ENCODE results near the gene SLC39A2.
A peak's percentile ranks its signal among the peaks of the same experiment; 100 is the strongest.
"Not testable (repeated sequence)": the region's sequence is repeated elsewhere in the genome, so short reads cannot be mapped to it uniquely, and the experiment has no call there.

The SLC39A2 gene

GRCh38 chr14:21040941-21041340, 41.8 kb downstream of the SLC39A2 start:
- not testable (repeated sequence) for H4K8ac ChIP-seq (ENCODE audit: low read depth, low read length); H3K4ac ChIP-seq (ENCODE audit: low read depth, low read length); DNase-seq; H4K5ac ChIP-seq (ENCODE audit: low read length); H3K27me3 ChIP-seq (ENCODE audit: insufficient read depth, low read length, poor library complexity); H2BK120ac ChIP-seq (ENCODE audit: low read depth, low read length); H2BK5ac ChIP-seq (ENCODE audit: low read length); H3K27ac ChIP-seq (ENCODE audit: low read depth, low read length); H3K79me1 ChIP-seq (ENCODE audit: low read length); H3K36me3 ChIP-seq (ENCODE audit: control insufficient read depth, insufficient read depth, low read length); H3K18ac ChIP-seq (ENCODE audit: low read length); H3K4me1 ChIP-seq (ENCODE audit: control insufficient read depth, low read depth, low read length); H3K56ac ChIP-seq (ENCODE audit: low read length); H3K79me2 ChIP-seq (ENCODE audit: control insufficient read depth, insufficient read depth, low read length); H3K23ac ChIP-seq (ENCODE audit: low read length); H2BK15ac ChIP-seq (replicated peaks; ENCODE audit: low read depth); H3K4me3 ChIP-seq (ENCODE audit: low read length); H2AK5ac ChIP-seq (ENCODE audit: low read length); H3K4me2 ChIP-seq (ENCODE audit: low read length); H3K9ac ChIP-seq (ENCODE audit: low read length)
- WGBS (ENCODE audit: extremely low coverage, insufficient coverage, low lambda C conversion rate) = no CpG with 5 or more reads among the region's 3 CpGs

DNA sequence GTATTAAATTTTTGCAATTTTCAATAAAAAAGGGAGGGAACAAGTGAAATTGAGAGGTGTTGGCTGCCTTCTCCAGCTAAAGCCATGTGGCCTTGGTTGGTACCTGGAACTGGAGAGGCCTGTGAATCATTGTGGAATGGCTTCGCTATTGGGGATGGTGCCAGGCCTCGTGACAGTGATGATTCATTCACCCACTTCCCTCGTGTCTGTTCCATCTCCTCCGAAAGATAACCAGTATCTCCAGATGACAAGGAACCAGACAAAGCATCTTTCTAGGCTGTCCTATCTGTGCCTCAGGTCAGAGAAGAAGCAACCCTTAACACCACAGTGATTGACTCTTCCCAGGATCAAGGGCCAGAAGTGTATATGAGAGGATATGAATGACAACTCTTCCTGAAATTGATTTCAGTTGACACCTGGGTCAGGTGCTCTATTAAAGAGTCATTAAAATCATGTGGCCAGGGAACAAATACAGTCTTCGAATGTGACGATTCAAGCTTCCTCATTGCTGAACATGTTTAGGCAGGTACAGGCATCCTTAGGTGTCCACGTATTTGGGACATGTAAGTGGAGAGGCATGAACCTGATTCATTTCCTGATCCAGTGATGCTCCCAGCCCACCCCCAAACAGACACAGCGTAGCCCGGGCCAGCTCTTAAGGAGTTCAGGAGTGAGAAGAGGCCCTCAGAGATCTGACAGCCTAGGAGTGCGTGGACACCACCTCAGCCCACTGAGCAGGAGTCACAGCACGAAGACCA, 42.8 kb downstream of the SLC39A2 start, which contains the start of gene RNASE7:
Gene RNASE7 (plus strand): TSS at position 687 of the 758 bp plus-strand sequence. CDS start 631 bp downstream, outside the sequence.
- no peaks in the 10 kb centered on the region for H3K79me2 ChIP-seq (ENCODE audit: control insufficient read depth, insufficient read depth, low read length)
- peaks cover 5% of the 10 kb centered on the region for H3K4me1 ChIP-seq (ENCODE audit: control insufficient read depth, low read depth, low read length)
- H2BK120ac ChIP-seq (ENCODE audit: low read depth, low read length) = no peak within 1 kb of the TSS
- no peaks in the 10 kb centered on the region for H3K27me3 ChIP-seq (ENCODE audit: insufficient read depth, low read length, poor library complexity)
- no peak within 1 kb of the TSS for H2AK5ac ChIP-seq (ENCODE audit: low read length)
- no peak within 1 kb of the TSS for H4K5ac ChIP-seq (ENCODE audit: low read length)
- no peak within 1 kb of the TSS for H3K27ac ChIP-seq (ENCODE audit: low read depth, low read length)
- H3K36me3 ChIP-seq (ENCODE audit: control insufficient read depth, insufficient read depth, low read length) = no peaks in the 10 kb centered on the region
- DNase-seq = no peak
- no peak within 1 kb of the TSS for H3K23ac ChIP-seq (ENCODE audit: low read length)
- no peak within 1 kb of the TSS for H3K56ac ChIP-seq (ENCODE audit: low read length)
- no peak within 1 kb of the TSS for H3K4me2 ChIP-seq (ENCODE audit: low read length)
- no peaks in the 10 kb centered on the region for H3K79me1 ChIP-seq (ENCODE audit: low read length)
- no peak within 1 kb of the TSS for H3K9ac ChIP-seq (ENCODE audit: low read length)
- H3K18ac ChIP-seq (ENCODE audit: low read length) = no peak within 1 kb of the TSS
- H3K4ac ChIP-seq (ENCODE audit: low read depth, low read length) = no peak within 1 kb of the TSS
- no CpG with 5 or more reads among the region's 11 CpGs for WGBS (ENCODE audit: extremely low coverage, insufficient coverage, low lambda C conversion rate)
- no peak within 1 kb of the TSS for H2BK15ac ChIP-seq (replicated peaks; ENCODE audit: low read depth)
- no peak within 1 kb of the TSS for H2BK5ac ChIP-seq (ENCODE audit: low read length)
- no peak within 1 kb of the TSS for H4K8ac ChIP-seq (ENCODE audit: low read depth, low read length)
- no peak within 1 kb of the TSS for H3K4me3 ChIP-seq (ENCODE audit: low read length)

- Histone ChIP-seq H2AK5ac (ENCODE audit: low read length) (no peak overlapping the region), H2BK120ac (ENCODE audit: low read depth, low read length) (no peak overlapping the region), H4K8ac (ENCODE audit: low read depth, low read length) (no peak overlapping the region), H3K18ac (ENCODE audit: low read length) (no peak overlapping the region), H4K5ac (ENCODE audit: low read length) (no peak overlapping the region), H2BK15ac (replicated peaks; ENCODE audit: low read depth) (no peak overlapping the region), H3K4me1 (ENCODE audit: control insufficient read depth, low read depth, low read length) (peaks cover 5% of the 10 kb centered on the region), H3K79me1 (ENCODE audit: low read length) (no peaks in the 10 kb centered on the region), H2BK5ac (ENCODE audit: low read length) (no peak overlapping the region), H3K4ac (ENCODE audit: low read depth, low read length) (no peak overlapping the region), H3K23ac (ENCODE audit: low read length) (no peak overlapping the region), H3K9ac (ENCODE audit: low read length) (no peak overlapping the region), H3K27ac (ENCODE audit: low read depth, low read length) (no peak overlapping the region), H3K4me3 (ENCODE audit: low read length) (no peak overlapping the region), H3K56ac (ENCODE audit: low read length) (no peak overlapping the region), H3K27me3 (ENCODE audit: insufficient read depth, low read length, poor library complexity) (no peaks in the 10 kb centered on the region), H3K4me2 (ENCODE audit: low read length) (no peak overlapping the region), H3K79me2 (ENCODE audit: control insufficient read depth, insufficient read depth, low read length) (no peaks in the 10 kb centered on the region), H3K36me3 (ENCODE audit: control insufficient read depth, insufficient read depth, low read length) (no peaks in the 10 kb centered on the region)
- no peak for DNase-seq
- no CpG with 5 or more reads among the region's 8 CpGs for WGBS (ENCODE audit: extremely low coverage, insufficient coverage, low lambda C conversion rate)
These were observed 43.8 kb downstream of the SLC39A2 start for GRCh38 chr14:21042918-21043317.

DNA sequence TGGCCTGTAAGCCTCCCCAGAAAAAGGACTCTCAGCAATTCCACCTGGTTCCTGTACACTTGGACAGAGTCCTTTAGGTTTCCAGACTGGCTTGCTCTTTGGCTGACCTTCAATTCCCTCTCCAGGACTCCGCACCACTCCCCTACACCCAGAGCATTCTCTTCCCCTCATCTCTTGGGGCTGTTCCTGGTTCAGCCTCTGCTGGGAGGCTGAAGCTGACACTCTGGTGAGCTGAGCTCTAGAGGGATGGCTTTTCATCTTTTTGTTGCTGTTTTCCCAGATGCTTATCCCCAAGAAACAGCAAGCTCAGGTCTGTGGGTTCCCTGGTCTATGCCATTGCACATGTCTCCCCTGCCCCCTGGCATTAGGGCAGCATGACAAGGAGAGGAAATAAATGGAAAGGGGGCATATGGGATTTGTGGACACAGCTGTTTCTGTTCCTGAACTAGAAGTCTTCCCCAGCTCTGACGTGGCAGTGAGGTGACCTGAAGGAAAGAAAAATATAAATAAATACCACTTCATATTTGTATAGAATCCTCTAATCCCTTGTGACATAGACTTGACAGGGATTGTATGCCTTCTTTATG, 44.4 kb downstream of the SLC39A2 start:
- Histone ChIP-seq H3K27me3 (ENCODE audit: insufficient read depth, low read length, poor library complexity) (no peaks in the 10 kb centered on the region), H3K79me2 (ENCODE audit: control insufficient read depth, insufficient read depth, low read length) (no peaks in the 10 kb centered on the region), H3K56ac (ENCODE audit: low read length) (no peak overlapping the region), H4K5ac (ENCODE audit: low read length) (no peak overlapping the region), H3K27ac (ENCODE audit: low read depth, low read length) (no peak overlapping the region), H3K23ac (ENCODE audit: low read length) (no peak overlapping the region), H3K18ac (ENCODE audit: low read length) (no peak overlapping the region), H3K4me3 (ENCODE audit: low read length) (no peak overlapping the region), H3K9ac (ENCODE audit: low read length) (no peak overlapping the region), H3K4me2 (ENCODE audit: low read length) (no peak overlapping the region), H3K4me1 (ENCODE audit: control insufficient read depth, low read depth, low read length) (peaks cover 4% of the 10 kb centered on the region), H3K36me3 (ENCODE audit: control insufficient read depth, insufficient read depth, low read length) (no peaks in the 10 kb centered on the region), H2BK5ac (ENCODE audit: low read length) (no peak overlapping the region), H3K4ac (ENCODE audit: low read depth, low read length) (no peak overlapping the region), H3K79me1 (ENCODE audit: low read length) (no peaks in the 10 kb centered on the region), H4K8ac (ENCODE audit: low read depth, low read length) (no peak overlapping the region), H2AK5ac (ENCODE audit: low read length) (no peak overlapping the region), H2BK120ac (ENCODE audit: low read depth, low read length) (no peak overlapping the region), H2BK15ac (replicated peaks; ENCODE audit: low read depth) (no peak overlapping the region)
- no peak for DNase-seq
- WGBS (ENCODE audit: extremely low coverage, insufficient coverage, low lambda C conversion rate) = no CpG with 5 or more reads among the region's 2 CpGs

GRCh38 chr14:21043974-21044618, 45.0 kb downstream of the SLC39A2 start:
- Histone ChIP-seq H2BK5ac (ENCODE audit: low read length) (no peak overlapping the region), H3K4ac (ENCODE audit: low read depth, low read length) (no peak overlapping the region), H3K4me2 (ENCODE audit: low read length) (no peak overlapping the region), H4K8ac (ENCODE audit: low read depth, low read length) (no peak overlapping the region), H3K79me1 (ENCODE audit: low read length) (no peaks in the 10 kb centered on the region), H3K27ac (ENCODE audit: low read depth, low read length) (no peak overlapping the region), H3K23ac (ENCODE audit: low read length) (no peak overlapping the region), H3K36me3 (ENCODE audit: control insufficient read depth, insufficient read depth, low read length) (no peaks in the 10 kb centered on the region), H2BK120ac (ENCODE audit: low read depth, low read length) (no peak overlapping the region), H3K79me2 (ENCODE audit: control insufficient read depth, insufficient read depth, low read length) (no peaks in the 10 kb centered on the region), H4K5ac (ENCODE audit: low read length) (no peak overlapping the region), H3K4me1 (ENCODE audit: control insufficient read depth, low read depth, low read length) (peaks cover 2% of the 10 kb centered on the region), H2AK5ac (ENCODE audit: low read length) (no peak overlapping the region), H3K56ac (ENCODE audit: low read length) (no peak overlapping the region), H3K18ac (ENCODE audit: low read length) (no peak overlapping the region), H3K9ac (ENCODE audit: low read length) (no peak overlapping the region), H3K27me3 (ENCODE audit: insufficient read depth, low read length, poor library complexity) (no peaks in the 10 kb centered on the region), H2BK15ac (replicated peaks; ENCODE audit: low read depth) (no peak overlapping the region), H3K4me3 (ENCODE audit: low read length) (no peak overlapping the region)
- WGBS (ENCODE audit: extremely low coverage, insufficient coverage, low lambda C conversion rate) = no CpG with 5 or more reads among the region's 6 CpGs
- peak; percentile 45 for DNase-seq
